IMR-90 (cell line): Measurements from ENCODE around the gene RGS14. TPM values are rescaled to one million over a fixed set of nuclear protein-coding genes. Genes with fewer than 3 reads are reported as not detected.
"Not testable (repeated sequence)": the region's sequence is repeated elsewhere in the genome, so short reads cannot be mapped to it uniquely, and the experiment has no call there.

Experiments
- ATAC-seq: fragments of 200-7000 bp; cut with Tn5 transposase; 2 replicates; pipeline ENCODE4 v1.9.1; 2020; ENCODE audit warnings: low read depth, mild to moderate bottlenecking, moderate library complexity
- BruUV-seq: library from RNA; stranded (reverse); fragments of 400-500 nt; replicated peaks from 2 replicates; lab custom pipeline; 2021; lab: Mats Ljungman, UMichigan
- CTCF ChIA-PET: fragments of 300-600 bp; formaldehyde crosslinking; extraction: SDS; loops from one replicate; lab custom pipeline; 2021; ENCODE audit warnings: antibody characterized with exemption; lab: Yijun Ruan, JAX
- POLR2A ChIA-PET: fragments of 300-600 bp; sonication (Branson Sonifier 250); formaldehyde crosslinking; loops from one replicate; lab custom pipeline; 2022; ENCODE audit warnings: antibody characterized with exemption; ENCODE audit not compliant: unreplicated experiment; lab: Charles Lee
- DNase-seq: peaks from one replicate; pipeline ENCODE4 v3.0.0; 2013
- H2AFZ ChIP-seq: replicated peaks from 2 replicates; pipeline ENCODE3; 2013; ENCODE audit warnings: low read length, mild to moderate bottlenecking; ENCODE audit not compliant: poor library complexity
- H2AK5ac ChIP-seq: 2 replicates; pipeline ENCODE4 v1.6.1; 2013; ENCODE audit warnings: low read depth, low read length, inconsistent platforms
- H2AK9ac ChIP-seq: replicated peaks from 2 replicates; pipeline ENCODE3; 2013; ENCODE audit warnings: mild to moderate bottlenecking, low read depth, low read length, moderate library complexity; ENCODE audit not compliant: poor library complexity
- H2BK120ac ChIP-seq: 2 replicates; pipeline ENCODE4 v1.6.1; 2013; ENCODE audit warnings: low read depth, low read length, inconsistent platforms
- H2BK15ac ChIP-seq: 3 replicates; pipeline ENCODE4 v1.6.1; 2013; ENCODE audit warnings: low read depth, low read length, inconsistent platforms
- H2BK20ac ChIP-seq: 2 replicates; pipeline ENCODE4 v1.6.1; 2013; ENCODE audit warnings: low read depth, mild to moderate bottlenecking, inconsistent platforms, low read length, moderate library complexity
- H2BK5ac ChIP-seq: 2 replicates; pipeline ENCODE4 v1.6.1; 2013; ENCODE audit warnings: mild to moderate bottlenecking, low read depth, low read length, inconsistent platforms; ENCODE audit not compliant: poor library complexity, severe bottlenecking
- H3K14ac ChIP-seq: replicated peaks from 2 replicates; pipeline ENCODE4 v1.6.1; 2013; ENCODE audit warnings: low read depth, low read length, inconsistent platforms
- H3K18ac ChIP-seq: 2 replicates; pipeline ENCODE4 v1.6.1; 2013; ENCODE audit warnings: low read depth, low read length, control low read depth
- H3K23ac ChIP-seq: 2 replicates; pipeline ENCODE4 v1.6.1; 2013; ENCODE audit warnings: low read depth, low read length, inconsistent platforms
- H3K27ac ChIP-seq: 2 replicates; pipeline ENCODE4 v1.5.1; 2013; ENCODE audit warnings: mild to moderate bottlenecking, control low read depth, low read length; ENCODE audit not compliant: insufficient read depth
- H3K27me3 ChIP-seq: 2 replicates; pipeline ENCODE4 v1.6.1; 2013; ENCODE audit warnings: low read length; ENCODE audit not compliant: control insufficient read depth, insufficient read depth
- H3K36me3 ChIP-seq: 2 replicates; pipeline ENCODE4 v1.6.1; 2013; ENCODE audit warnings: low read length, mixed read lengths; ENCODE audit not compliant: control insufficient read depth, insufficient read depth
- H3K4ac ChIP-seq: 2 replicates; pipeline ENCODE4 v1.6.1; 2013; ENCODE audit warnings: low read depth, low read length, inconsistent platforms
- H3K4me1 ChIP-seq: 2 replicates; pipeline ENCODE4 v1.6.1; 2013; ENCODE audit warnings: low read length, mixed read lengths; ENCODE audit not compliant: control insufficient read depth, insufficient read depth
- H3K4me2 ChIP-seq: 2 replicates; pipeline ENCODE4 v1.6.1; 2013; ENCODE audit warnings: low read depth, mild to moderate bottlenecking, control low read depth, low read length, moderate library complexity
- H3K4me3 ChIP-seq: 2 replicates; pipeline ENCODE4 v1.5.1; 2013; ENCODE audit warnings: low read depth, mild to moderate bottlenecking, control low read depth, low read length, moderate library complexity; ENCODE audit not compliant: insufficient read depth
- H3K56ac ChIP-seq: 2 replicates; pipeline ENCODE4 v1.6.1; 2013; ENCODE audit warnings: low read length, inconsistent platforms; ENCODE audit not compliant: insufficient read depth; ENCODE audit errors: extremely low read depth
- H3K79me1 ChIP-seq, 2 experiments: 2 replicates each; pipeline ENCODE4 v1.6.1; 2013; ENCODE audit warnings: low read length in 2 of 2, inconsistent platforms in 1 of 2, low read depth in 1 of 2
- H3K9ac ChIP-seq: 2 replicates; pipeline ENCODE4 v1.6.1; 2013; ENCODE audit warnings: low read depth, low read length, control low read depth
- H3K9me1 ChIP-seq: 2 replicates; pipeline ENCODE4 v1.6.1; 2013; ENCODE audit warnings: low read length, inconsistent platforms; ENCODE audit not compliant: insufficient read depth
- H3K9me3 ChIP-seq: 2 replicates; pipeline ENCODE4 v1.6.1; 2013; ENCODE audit warnings: low read length; ENCODE audit not compliant: control insufficient read depth, insufficient read depth
- H4K20me1 ChIP-seq: 2 replicates; pipeline ENCODE4 v1.6.1; 2013; ENCODE audit warnings: low read length, inconsistent platforms; ENCODE audit not compliant: insufficient read depth
- H4K5ac ChIP-seq: 2 replicates; pipeline ENCODE4 v1.6.1; 2013; ENCODE audit warnings: mild to moderate bottlenecking, low read depth, low read length, control low read depth
- H4K8ac ChIP-seq, 2 experiments: 2 replicates each; pipeline ENCODE4 v1.6.1; 2013; ENCODE audit warnings: low read depth in 2 of 2, low read length in 2 of 2, control low read depth in 1 of 2, inconsistent platforms in 1 of 2
- H4K91ac ChIP-seq: 2 replicates; pipeline ENCODE4 v1.6.1; 2013; ENCODE audit warnings: low read depth, low read length, inconsistent platforms; ENCODE audit not compliant: insufficient read depth
- WGBS, 2 experiments: methylation state at CpG; one replicate each; pipeline versions ENCODE4 v1.1.5 to v1.1.7; 2013; ENCODE audit warnings: missing lambda C conversion rate in 2 of 2; ENCODE audit not compliant: insufficient read length in 1 of 2; ENCODE audit errors: extremely low coverage in 2 of 2; 5-methylcytosine and 5-hydroxymethylcytosine counted together
- dilution Hi-C: fragments of 300-500 bp; cut with HindIII; formaldehyde crosslinking; loops from one replicate; pipeline ENCODE4 v1.14.3; 2018; ENCODE audit warnings: low sequenced_read_pairs; ENCODE audit not compliant: unreplicated experiment
- in situ Hi-C: fragments of 300-500 bp; cut with MboI; formaldehyde crosslinking; loops from 3 replicates; pipeline ENCODE4 v1.14.3; 2019; ENCODE audit warnings: low sequenced_read_pairs, inconsistent platforms, mixed read lengths
- intact Hi-C: fragments of 100-400 bp; cut with micrococcal nuclease; formaldehyde crosslinking; loops from 2 replicates; pipeline ENCODE4 v1.10.0; 2022
- polyA plus RNA-seq, 3 experiments: library from polyadenylated mRNA; depleted of rRNA; stranded (reverse); fragments of >200 nt; gene quantifications; 2 replicates each; pipeline ENCODE4 v1.2.3, GENCODE V29; 2012; ENCODE audit warnings: low replicate concordance in 1 of 3
- total RNA-seq: library from RNA; depleted of rRNA; stranded (reverse); fragments of >200 nt; gene quantifications from 2 replicates; pipeline ENCODE4 v1.2.3, GENCODE V29; 2012

The RGS14 gene
- total and polyA plus RNA-seq, 2 of the 4 experiments (the other 2 are of a cell fraction): 1.1 to 6.5 TPM

- H3K14ac ChIP-seq, intact Hi-C loops: not testable (repeated sequence)
- CTCF ChIA-PET: interaction anchor here (0.8 kb wide), 1 partner anchor 13 kb away, joined by 4 read pairs; no protein-coding TSS in a partner anchor
Measured at GRCh38 chr5:177417081-177417480, 59.4 kb downstream of the RGS14 start.

More at GRCh38 chr5:177417081-177417480, 59.4 kb downstream of the RGS14 start:
- H3K9me1 ChIP-seq, dilution Hi-C loops, H3K23ac ChIP-seq, H3K4me3 ChIP-seq, H2AK9ac ChIP-seq, H4K5ac ChIP-seq, H3K79me1 ChIP-seq, H2AK5ac ChIP-seq, BruUV-seq, POLR2A ChIA-PET, DNase-seq, H3K27me3 ChIP-seq, H3K4me1 ChIP-seq, H2BK5ac ChIP-seq, H2AFZ ChIP-seq, H2BK120ac ChIP-seq, H2BK20ac ChIP-seq, H3K36me3 ChIP-seq, in situ Hi-C loops, H3K56ac ChIP-seq, H3K9ac ChIP-seq, H3K18ac ChIP-seq, H2BK15ac ChIP-seq, H4K20me1 ChIP-seq, H4K91ac ChIP-seq, ATAC-seq, H4K8ac ChIP-seq, H3K4ac ChIP-seq, H3K27ac ChIP-seq, H3K9me3 ChIP-seq, H3K4me2 ChIP-seq: not testable (repeated sequence)
- 60% methylated on average over 1 of the region's 6 CpGs; no CpG with 5 or more reads in 1 of the 2 experiments for WGBS, 2 experiments
